ENCODE results near the gene FGFR2. TPM values are rescaled to one million over a fixed set of nuclear protein-coding genes. Genes with fewer than 3 reads are reported as not detected.
"Not testable (repeated sequence)": the region's sequence is repeated elsewhere in the genome, so short reads cannot be mapped to it uniquely, and the experiment has no call there.

The FGFR2 gene
- total and polyA plus RNA-seq, 2 experiments from 2014 or later, result 41.3 to 90.4 TPM

- H4K20me1 ChIP-seq (ENCODE audit: insufficient read depth, poor library complexity, severe bottlenecking), result no peaks in the 10 kb centered on the region
- H3K9me2 ChIP-seq (replicated peaks; ENCODE audit: insufficient read depth), result no peaks in the 10 kb centered on the region
- no peaks in the 10 kb centered on the region for H3K36me3 ChIP-seq (replicated peaks; ENCODE audit: insufficient read depth, low read depth)
- H3K27ac ChIP-seq, result peak overlapping the region; percentile 91
- H3K4me1 ChIP-seq (ENCODE audit: insufficient read depth), result peaks cover 45% of the 10 kb centered on the region
- no peak for DNase-seq (ENCODE audit: low spot score)
- H3K9me3 ChIP-seq (ENCODE audit: low read depth), result no peaks in the 10 kb centered on the region
- H3K79me2 ChIP-seq, result peaks cover 66% of the 10 kb centered on the region
- 88% methylated on average over 11 of the region's 11 CpGs for WGBS (ENCODE audit: low lambda C conversion rate, missing lambda C conversion rate)
- no peak overlapping the region for H2AFZ ChIP-seq
- H3K4me2 ChIP-seq, result no peak overlapping the region
- TF ChIP-seq EZH2 (IDR thresholded peaks at IDR 0.05; ENCODE audit: borderline replicate concordance), result no peak
- no peak for TF ChIP-seq CTCF (IDR thresholded peaks at IDR 0.05; ENCODE audit: poor library complexity)
- no peak for TF ChIP-seq EZH2phosphoT487 (IDR thresholded peaks at IDR 0.05; ENCODE audit: low read depth, severe bottlenecking, unreplicated experiment)
- H3K4me3 ChIP-seq, result no peak overlapping the region
- no peaks in the 10 kb centered on the region for H3K27me3 ChIP-seq
These were observed 76.3 kb downstream of the FGFR2 start for GRCh38 chr10:121521794-121522556.

GRCh38 chr10:121520526-121520925 lies 77.7 kb downstream of the FGFR2 start:
- H4K20me1 ChIP-seq (ENCODE audit: insufficient read depth, poor library complexity, severe bottlenecking), result not testable (repeated sequence)

GRCh38 chr10:121519901-121520493 lies 78.2 kb downstream of the FGFR2 start:
- Histone ChIP-seq H3K27ac (no peak overlapping the region), H3K36me3 (replicated peaks; ENCODE audit: insufficient read depth, low read depth) (no peaks in the 10 kb centered on the region), H3K4me2 (no peak overlapping the region), H3K79me2 (peaks cover 64% of the 10 kb centered on the region), H4K20me1 (ENCODE audit: insufficient read depth, poor library complexity, severe bottlenecking) (no peaks in the 10 kb centered on the region), H2AFZ (no peak overlapping the region), H3K9me2 (replicated peaks; ENCODE audit: insufficient read depth) (no peaks in the 10 kb centered on the region), H3K4me1 (ENCODE audit: insufficient read depth) (peaks cover 27% of the 10 kb centered on the region), H3K9me3 (ENCODE audit: low read depth) (no peaks in the 10 kb centered on the region), H3K27me3 (no peaks in the 10 kb centered on the region), H3K4me3 (no peak overlapping the region)
- WGBS (ENCODE audit: low lambda C conversion rate, missing lambda C conversion rate), result 77% methylated on average over 17 of the region's 17 CpGs
- TF ChIP-seq EZH2 (IDR thresholded peaks at IDR 0.05; ENCODE audit: borderline replicate concordance), result no peak
- TF ChIP-seq CTCF (IDR thresholded peaks at IDR 0.05; ENCODE audit: poor library complexity), result no peak
- TF ChIP-seq EZH2phosphoT487 (IDR thresholded peaks at IDR 0.05; ENCODE audit: low read depth, severe bottlenecking, unreplicated experiment), result no peak
- DNase-seq (ENCODE audit: low spot score), result no peak

More at GRCh38 chr10:121520526-121520925, 77.7 kb downstream of the FGFR2 start:
- peaks cover 32% of the 10 kb centered on the region for H3K4me1 ChIP-seq (ENCODE audit: insufficient read depth)
- H3K9me2 ChIP-seq (replicated peaks; ENCODE audit: insufficient read depth); H2AFZ ChIP-seq; H3K4me3 ChIP-seq; DNase-seq (ENCODE audit: low spot score); H3K4me2 ChIP-seq; H3K9me3 ChIP-seq (ENCODE audit: low read depth); H3K36me3 ChIP-seq (replicated peaks; ENCODE audit: insufficient read depth, low read depth); H3K27me3 ChIP-seq; H3K27ac ChIP-seq: not testable (repeated sequence)
- peaks cover 59% of the 10 kb centered on the region for H3K79me2 ChIP-seq
- WGBS (ENCODE audit: low lambda C conversion rate, missing lambda C conversion rate), result 98% methylated on average over 6 of the region's 6 CpGs

GRCh38 chr10:121519411-121519810 lies 78.8 kb downstream of the FGFR2 start:
- Histone ChIP-seq H3K4me2 (no peak overlapping the region), H4K20me1 (ENCODE audit: insufficient read depth, poor library complexity, severe bottlenecking) (no peaks in the 10 kb centered on the region), H3K27ac (no peak overlapping the region), H3K4me1 (ENCODE audit: insufficient read depth) (peaks cover 21% of the 10 kb centered on the region), H3K27me3 (no peaks in the 10 kb centered on the region), H3K36me3 (replicated peaks; ENCODE audit: insufficient read depth, low read depth) (no peaks in the 10 kb centered on the region), H2AFZ (no peak overlapping the region), H3K4me3 (no peak overlapping the region), H3K9me2 (replicated peaks; ENCODE audit: insufficient read depth) (no peaks in the 10 kb centered on the region), H3K9me3 (ENCODE audit: low read depth) (no peaks in the 10 kb centered on the region), H3K79me2 (peaks cover 70% of the 10 kb centered on the region)
- no peak for DNase-seq (ENCODE audit: low spot score)
- WGBS (ENCODE audit: low lambda C conversion rate, missing lambda C conversion rate), result 66% methylated on average over 5 of the region's 5 CpGs
- TF ChIP-seq CTCF (IDR thresholded peaks at IDR 0.05; ENCODE audit: poor library complexity) (no peak), EZH2 (IDR thresholded peaks at IDR 0.05; ENCODE audit: borderline replicate concordance) (no peak)
